ENCODE measurements around the gene TBC1D1.
A peak's percentile ranks its signal among the peaks of the same experiment; 100 is the strongest.

TBC1D1 gene

DNA sequence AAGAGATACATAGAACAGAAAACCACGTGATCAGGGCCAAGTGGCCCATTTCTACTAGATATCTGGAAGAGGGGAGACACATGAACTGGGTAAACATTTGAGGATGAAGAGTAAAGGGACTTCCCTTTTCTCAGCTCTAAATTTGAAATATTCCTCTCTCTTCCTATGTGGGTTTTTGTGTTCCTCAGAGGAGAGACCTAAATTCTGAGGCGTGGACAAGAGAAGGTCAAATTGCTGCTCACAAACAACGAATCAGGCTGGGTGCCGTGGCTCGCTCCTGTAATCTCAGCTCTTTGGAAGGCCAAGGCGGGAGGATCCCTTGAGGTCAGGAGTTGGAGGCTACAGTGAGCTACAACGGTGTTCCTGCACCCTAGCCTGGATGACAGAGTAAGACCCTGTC, 285.3 kb downstream of the TBC1D1 start:
- DNase-seq (ENCODE audit: low read depth): no peak

GRCh38 chr4:38177035-38177546, 286.2 kb downstream of the TBC1D1 start:
- no peak for DNase-seq (ENCODE audit: low read depth)

DNA sequence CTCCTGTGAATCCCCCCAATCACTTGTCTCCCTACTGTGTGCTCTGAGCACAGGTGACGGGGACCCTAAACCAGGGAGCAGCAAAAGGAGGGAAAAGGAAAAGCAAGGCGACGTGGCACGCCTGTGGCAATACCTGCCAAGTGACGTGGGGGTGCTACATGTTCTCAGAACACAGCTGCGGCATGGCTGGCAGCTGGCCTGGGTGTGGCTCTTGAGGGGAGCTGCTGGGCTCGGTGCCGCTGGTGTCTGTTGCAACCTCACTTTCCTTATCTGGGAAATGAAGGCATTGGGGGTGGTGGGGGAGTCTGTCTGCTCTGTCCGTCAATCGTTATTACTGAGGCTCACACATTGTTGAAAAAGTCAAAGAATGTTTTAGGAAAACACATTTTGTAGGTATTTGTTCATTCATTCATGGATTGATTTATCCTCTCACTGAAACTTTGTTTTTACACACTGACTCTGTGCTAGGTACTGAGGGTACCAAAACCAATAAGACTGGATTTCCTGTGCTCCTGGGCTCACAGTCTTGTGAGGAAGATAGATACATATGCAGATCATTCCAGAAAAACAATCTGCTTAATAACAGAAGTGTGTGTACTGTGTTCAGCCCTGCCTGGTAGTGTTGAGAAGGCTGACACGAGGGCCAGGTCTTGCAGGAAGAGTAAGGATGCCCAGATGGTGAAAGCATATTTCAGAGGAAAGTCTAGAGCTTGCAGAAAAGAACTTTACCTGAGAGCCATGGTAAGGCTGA, 286.9 kb downstream of the TBC1D1 start:
- no peak for DNase-seq (ENCODE audit: low read depth)

GRCh38 chr4:38178392-38178995, 287.6 kb downstream of the TBC1D1 start:
- DNase-seq (ENCODE audit: low read depth): no peak

GRCh38 chr4:38179690-38180377, 288.9 kb downstream of the TBC1D1 start:
- peak; percentile 40 for DNase-seq (ENCODE audit: low read depth)

DNA sequence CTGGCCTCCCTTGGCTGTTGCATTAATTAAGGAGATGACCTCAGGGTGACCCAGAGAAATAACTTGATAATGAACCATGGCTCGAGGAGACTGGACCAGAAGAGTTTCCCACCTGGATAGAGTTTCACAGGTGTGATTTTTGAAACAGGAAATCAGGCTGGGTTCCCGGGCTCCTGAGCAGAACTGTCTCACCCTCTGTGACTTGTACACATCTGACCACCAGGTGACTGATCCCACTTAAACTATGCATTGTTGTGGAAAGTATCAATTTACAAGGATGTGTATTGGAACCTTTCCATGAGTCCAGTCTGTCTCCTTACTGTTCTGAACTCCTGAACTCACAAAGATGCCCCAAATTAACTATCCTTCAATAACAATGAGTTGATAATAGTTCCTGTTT, 289.6 kb downstream of the TBC1D1 start:
- DNase-seq (ENCODE audit: low read depth): no peak

DNA sequence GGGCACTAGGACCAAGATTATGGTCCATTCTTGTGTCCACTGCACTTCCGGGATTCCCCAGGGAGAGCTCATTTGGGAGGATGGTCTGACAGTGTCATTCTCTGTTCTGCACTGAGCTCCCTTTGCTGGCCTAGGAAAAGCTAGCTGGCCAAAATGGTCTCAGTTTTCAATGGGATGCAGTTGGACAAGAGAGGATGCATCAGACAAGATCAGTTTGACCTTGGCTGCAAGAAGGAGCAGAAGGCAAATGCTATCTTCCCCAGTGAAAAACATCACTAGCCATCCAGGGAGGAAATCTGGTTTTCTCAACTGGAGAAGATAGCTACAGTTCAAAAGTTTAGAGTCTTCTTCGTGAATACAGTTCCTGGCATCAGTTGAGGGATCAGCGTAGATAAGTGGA, 290.4 kb downstream of the TBC1D1 start:
- DNase-seq (ENCODE audit: low read depth): no peak

- DNase-seq (ENCODE audit: low read depth): no peak
Observed at GRCh38 chr4:38182334-38182998, 291.6 kb downstream of the TBC1D1 start.

DNA sequence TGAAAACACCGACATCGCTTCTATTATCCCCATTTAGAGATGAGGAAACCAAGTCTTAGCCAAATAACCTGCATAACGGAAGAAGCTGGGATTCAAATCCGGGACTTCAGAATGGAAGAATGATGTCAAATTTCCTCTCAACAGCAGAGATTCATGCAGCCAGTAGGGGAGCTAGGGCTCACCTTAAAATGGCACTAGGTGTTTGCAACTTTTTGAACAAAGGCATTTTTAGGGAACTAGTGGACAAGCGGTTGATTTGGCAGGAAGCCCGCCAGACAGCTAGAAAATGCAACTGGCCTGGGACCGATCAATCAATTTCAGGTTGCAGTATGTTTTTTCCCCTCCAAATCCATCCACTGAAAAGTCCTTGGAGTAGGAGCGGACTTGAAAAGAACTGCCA, 293.5 kb downstream of the TBC1D1 start:
- no peak for DNase-seq (ENCODE audit: low read depth)

GRCh38 chr4:38185406-38186144, 294.7 kb downstream of the TBC1D1 start:
- DNase-seq (ENCODE audit: low read depth): no peak

DNA sequence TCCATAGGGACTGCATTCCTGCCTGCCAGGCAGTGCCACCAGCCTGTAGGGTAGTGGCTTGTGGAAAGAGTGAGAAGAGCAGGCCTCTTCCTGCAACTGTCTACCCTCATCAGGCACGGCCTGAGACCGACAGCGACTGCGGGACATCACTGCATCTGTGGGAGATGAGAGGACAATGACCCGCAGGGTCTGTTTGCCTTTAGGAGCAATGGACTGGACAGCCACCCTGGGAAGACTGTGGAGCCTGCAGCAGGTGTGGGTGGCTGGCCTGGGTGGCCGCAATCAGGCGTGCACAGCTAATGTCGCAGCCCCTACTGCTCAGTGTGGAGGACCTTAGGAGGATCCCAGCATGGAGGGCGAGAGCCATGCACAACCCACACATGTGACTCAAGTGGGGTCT, 297.3 kb downstream of the TBC1D1 start:
- DNase-seq (ENCODE audit: low read depth): no peak

- no peak for DNase-seq (ENCODE audit: low read depth)
Observed at GRCh38 chr4:38188631-38189101, 297.8 kb downstream of the TBC1D1 start.

Measured in CMK (cell line).